GM12865 (cell line): ENCODE data around the gene HSD11B1L.
"Not testable (repeated sequence)": the region's sequence is repeated elsewhere in the genome, so short reads cannot be mapped to it uniquely, and the experiment has no call there.

Experiments
- DNase-seq: peaks from one replicate; pipeline ENCODE4 v3.0.0; 2010; ENCODE audit warnings: low read depth
- H3K4me3 ChIP-seq: 2 replicates; pipeline ENCODE4 v1.5.1; 2011; ENCODE audit warnings: mild to moderate bottlenecking, low read depth, low read length, control low read depth
- TF ChIP-seq, protein P1 (sequence below): IDR thresholded peaks from 2 replicates; pipeline ENCODE4 v1.5.1; 2011; ENCODE audit warnings: low read length, control low read depth, low read depth, inconsistent platforms; ENCODE audit not compliant: insufficient read depth; ENCODE audit errors: missing control alignments

HSD11B1L gene

DNA sequence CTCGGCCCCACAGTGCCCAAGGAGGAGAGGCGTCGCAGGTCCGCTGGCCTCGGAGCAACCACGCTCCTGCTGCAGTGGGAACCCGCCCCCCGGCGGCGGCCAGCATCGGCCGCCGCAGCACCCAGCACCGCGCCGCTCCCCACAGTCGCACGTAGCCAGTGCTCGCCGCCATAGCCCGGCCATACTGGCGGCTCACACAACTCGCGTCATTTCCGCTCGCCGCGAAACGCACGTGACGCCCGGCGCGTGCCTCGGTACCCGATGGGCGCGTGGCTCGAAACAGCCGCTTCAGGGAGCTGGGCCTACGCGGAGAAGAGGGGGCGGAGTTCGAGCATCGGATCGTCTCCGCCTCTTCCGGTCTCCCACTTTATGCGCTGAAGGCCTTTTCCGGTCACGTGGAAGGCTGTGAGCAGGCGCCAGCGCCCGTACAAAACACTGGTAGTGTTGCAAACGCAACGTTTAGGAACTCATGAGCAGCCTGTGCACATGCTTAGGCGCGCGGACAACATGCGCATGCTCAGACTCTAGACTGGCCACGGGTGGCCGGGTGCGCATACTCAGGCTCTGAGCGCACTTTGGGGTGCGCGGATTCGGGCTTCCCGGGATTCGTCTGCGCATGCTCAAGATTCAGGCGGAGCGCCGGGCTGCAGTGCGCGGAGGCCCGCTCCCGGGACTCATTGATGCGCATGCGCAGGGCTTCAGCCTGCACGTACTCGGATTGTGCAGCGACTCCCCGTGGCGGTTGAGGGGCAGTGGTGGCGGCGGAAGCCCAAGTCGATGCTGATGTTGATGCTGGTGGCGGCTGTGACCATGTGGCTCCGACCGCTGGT lies 39.3 kb downstream of the HSD11B1L start, which contains the start of the genes CATSPERD and LONP1:
TSS of gene CATSPERD (plus strand) at position 677 of the 830 bp plus-strand sequence. CDS start at position 778, 101 bp downstream.
TSS of gene LONP1 (minus strand) at position 186 of the 830 bp plus-strand sequence. CDS start at position 172, 14 bp downstream.
- TF ChIP-seq, protein P1, sequence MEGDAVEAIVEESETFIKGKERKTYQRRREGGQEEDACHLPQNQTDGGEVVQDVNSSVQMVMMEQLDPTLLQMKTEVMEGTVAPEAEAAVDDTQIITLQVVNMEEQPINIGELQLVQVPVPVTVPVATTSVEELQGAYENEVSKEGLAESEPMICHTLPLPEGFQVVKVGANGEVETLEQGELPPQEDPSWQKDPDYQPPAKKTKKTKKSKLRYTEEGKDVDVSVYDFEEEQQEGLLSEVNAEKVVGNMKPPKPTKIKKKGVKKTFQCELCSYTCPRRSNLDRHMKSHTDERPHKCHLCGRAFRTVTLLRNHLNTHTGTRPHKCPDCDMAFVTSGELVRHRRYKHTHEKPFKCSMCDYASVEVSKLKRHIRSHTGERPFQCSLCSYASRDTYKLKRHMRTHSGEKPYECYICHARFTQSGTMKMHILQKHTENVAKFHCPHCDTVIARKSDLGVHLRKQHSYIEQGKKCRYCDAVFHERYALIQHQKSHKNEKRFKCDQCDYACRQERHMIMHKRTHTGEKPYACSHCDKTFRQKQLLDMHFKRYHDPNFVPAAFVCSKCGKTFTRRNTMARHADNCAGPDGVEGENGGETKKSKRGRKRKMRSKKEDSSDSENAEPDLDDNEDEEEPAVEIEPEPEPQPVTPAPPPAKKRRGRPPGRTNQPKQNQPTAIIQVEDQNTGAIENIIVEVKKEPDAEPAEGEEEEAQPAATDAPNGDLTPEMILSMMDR: peak; percentile 97
- H3K4me3 ChIP-seq: peak within 1 kb of the TSS; percentile 73
- DNase-seq: peak; percentile 99

DNA sequence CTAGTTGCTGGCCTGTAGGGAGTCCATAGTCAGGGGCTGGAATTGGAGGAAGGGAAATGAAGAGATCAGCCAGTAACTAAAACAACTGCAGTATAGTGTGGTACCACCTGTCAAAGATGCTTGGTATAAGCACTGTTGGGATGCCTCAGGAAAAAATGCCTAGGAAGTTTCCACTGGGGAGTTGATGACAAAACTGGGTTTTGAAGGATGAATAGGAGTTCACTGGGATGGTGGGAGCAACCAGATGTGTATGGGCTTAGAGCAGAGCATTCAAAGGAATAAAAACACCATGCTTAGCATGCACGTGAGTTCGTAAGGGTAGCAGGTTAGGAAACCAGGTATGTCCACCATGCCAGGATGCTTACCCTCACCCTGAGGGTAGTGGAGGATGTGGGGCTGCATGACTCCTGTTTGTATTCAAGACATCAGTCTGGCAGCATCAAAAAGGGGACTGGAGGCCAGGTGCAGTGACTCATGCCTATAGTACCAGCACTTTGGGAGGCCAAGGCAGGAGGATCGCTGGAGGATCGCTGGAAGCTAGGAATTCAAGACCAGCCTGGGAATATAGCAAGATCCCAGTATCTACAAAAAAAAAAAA lies 46.7 kb downstream of the HSD11B1L start:
- TF ChIP-seq, protein P1: no peak
- DNase-seq: no peak
- H3K4me3 ChIP-seq: no peak overlapping the region

DNA sequence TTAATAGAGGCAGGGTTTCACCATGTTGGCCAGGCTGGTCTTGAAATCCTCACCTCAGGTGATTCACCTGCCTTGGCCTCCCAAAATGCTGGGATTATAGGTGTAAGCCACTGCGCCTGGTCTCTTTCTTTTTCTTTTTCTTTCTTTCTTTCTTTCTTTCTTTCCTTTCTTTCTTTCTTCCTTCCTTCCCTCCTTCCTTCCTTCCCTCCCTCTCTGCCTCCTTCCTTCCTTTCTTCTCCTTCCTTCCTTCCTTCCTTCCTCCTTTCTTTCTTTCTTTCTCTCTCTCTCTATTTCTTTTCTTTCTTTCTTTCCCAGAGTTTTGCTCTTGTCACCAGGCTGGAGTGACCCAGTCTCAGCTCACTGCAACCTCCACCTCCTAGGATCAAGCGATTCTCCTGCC lies 52.3 kb downstream of the HSD11B1L start:
- H3K4me3 ChIP-seq, DNase-seq: not testable (repeated sequence)
